Keratinocyte (primary cell): Measurements from ENCODE around the gene UNC119B. TPM values are rescaled to one million over a fixed set of nuclear protein-coding genes. Genes with fewer than 3 reads are reported as not detected.

Source experiments
- DNase-seq: peaks from one replicate; pipeline ENCODE4 v3.0.0-alpha.2; 2011; ENCODE audit warnings: low read depth, missing footprints, low spot score
- FAIRE-seq: peaks from 2 replicates; lab custom pipeline; 2011; peaks lifted over from hg19 to GRCh38; lab: Jason Lieb, UNC
- H2AFZ ChIP-seq: 2 replicates; pipeline ENCODE4 v1.6.0; 2012; ENCODE audit warnings: low read length, control low read depth, inconsistent platforms; ENCODE audit not compliant: control insufficient read depth
- H3K27ac ChIP-seq: 2 replicates; pipeline ENCODE4 v1.5.1; 2011; ENCODE audit warnings: low read length; ENCODE audit not compliant: control insufficient read depth, insufficient read depth
- H3K27me3 ChIP-seq: 3 replicates; pipeline ENCODE4 v1.6.0; 2011; ENCODE audit warnings: low read length; ENCODE audit not compliant: control insufficient read depth, insufficient read depth; ENCODE audit errors: extremely low read depth
- H3K36me3 ChIP-seq, 2 experiments: 2 replicates in 1 of 2; 3 replicates in 1 of 2; pipeline ENCODE4 v1.5.1; 2011; ENCODE audit warnings: low read length in 2 of 2, mild to moderate bottlenecking in 1 of 2; ENCODE audit not compliant: control insufficient read depth in 2 of 2, insufficient read depth in 2 of 2; ENCODE audit errors: extremely low read depth in 1 of 2
- H3K4me1 ChIP-seq: 3 replicates; pipeline ENCODE4 v1.5.1; 2011; ENCODE audit warnings: low read length; ENCODE audit not compliant: control insufficient read depth, insufficient read depth; ENCODE audit errors: extremely low read depth
- H3K4me2 ChIP-seq: 3 replicates; pipeline ENCODE4 v1.6.0; 2011; ENCODE audit warnings: low read depth, low read length; ENCODE audit not compliant: control insufficient read depth, insufficient read depth; ENCODE audit errors: extremely low read depth
- H3K4me3 ChIP-seq, 3 experiments: fragments of 200-600 bp in 1 of 3; sonication (generic) in 1 of 3; 2 replicates in 2 of 3; 3 replicates in 1 of 3; pipeline ENCODE4 v1.5.1; 2011 to 2016; ENCODE audit warnings: low read length in 3 of 3, mild to moderate bottlenecking in 3 of 3, control low read depth in 2 of 3, inconsistent platforms in 1 of 3, low read depth in 1 of 3, mixed read lengths in 1 of 3, mixed run types in 1 of 3, moderate library complexity in 1 of 3; ENCODE audit not compliant: control insufficient read depth in 2 of 3, insufficient read depth in 2 of 3; ENCODE audit errors: extremely low read depth in 1 of 3
- H3K79me2 ChIP-seq: 2 replicates; pipeline ENCODE4 v1.6.0; 2012; ENCODE audit warnings: low read length; ENCODE audit not compliant: control insufficient read depth, insufficient read depth
- H3K9ac ChIP-seq: 3 replicates; pipeline ENCODE4 v1.6.0; 2011; ENCODE audit warnings: low read length; ENCODE audit not compliant: control insufficient read depth, insufficient read depth; ENCODE audit errors: extremely low read depth
- H3K9me1 ChIP-seq: 3 replicates; pipeline ENCODE4 v1.6.0; 2011; ENCODE audit warnings: low read length; ENCODE audit not compliant: control insufficient read depth, insufficient read depth; ENCODE audit errors: extremely low read depth
- H3K9me3 ChIP-seq: 2 replicates; pipeline ENCODE4 v1.5.1; 2012; ENCODE audit warnings: low read depth, low read length; ENCODE audit not compliant: control insufficient read depth
- H4K20me1 ChIP-seq: 3 replicates; pipeline ENCODE4 v1.6.0; 2011; ENCODE audit warnings: low read length; ENCODE audit not compliant: control insufficient read depth, insufficient read depth; ENCODE audit errors: extremely low read depth
- EZH2 ChIP-seq: IDR thresholded peaks from one replicate; pipeline ENCODE4 v1.6.1; 2012; ENCODE audit warnings: inconsistent platforms, mild to moderate bottlenecking, low read length, moderate library complexity
- dilution Hi-C: fragments of 300-500 bp; cut with MboI; formaldehyde crosslinking; loops from one replicate; pipeline ENCODE4 v1.7.0; 2020; ENCODE audit warnings: low sequenced_read_pairs; ENCODE audit not compliant: extremely low pct_ligation_motif_present
- polyA plus RNA-seq, 5 experiments: library from polyadenylated mRNA; depleted of rRNA in 3 of 5; stranded (reverse) in 3 of 5; stranded (forward) in 1 of 5; unstranded in 1 of 5; fragments of >200 nt; gene quantifications; 1 replicate in 1 of 5; 2 replicates in 3 of 5; 3 replicates in 1 of 5; pipeline versions ENCODE4 v1.2.1 to v1.2.3, GENCODE V29; 2011 to 2012; ENCODE audit warnings: missing spikeins in 2 of 5, low read depth in 1 of 5, low replicate concordance in 1 of 5
- TF ChIP-seq, protein P1 (sequence below), 3 experiments: IDR thresholded peaks in 1 of 3; conservative IDR thresholded peaks in 1 of 3; optimal IDR thresholded peaks in 1 of 3; 2 replicates in 2 of 3; 3 replicates in 1 of 3; pipeline versions ENCODE3 to v1.5.1; 2011; ENCODE audit warnings: low read length in 3 of 3, mild to moderate bottlenecking in 3 of 3, moderate library complexity in 2 of 3, control low read depth in 1 of 3, inconsistent platforms in 1 of 3; ENCODE audit not compliant: insufficient read depth in 2 of 3; ENCODE audit errors: extremely low read depth in 1 of 3

Gene UNC119B
- polyA plus RNA-seq, 1 donor (not counting 4 experiments of a cell fraction or from before 2014, with no cell fraction given): 22.0 TPM

DNA sequence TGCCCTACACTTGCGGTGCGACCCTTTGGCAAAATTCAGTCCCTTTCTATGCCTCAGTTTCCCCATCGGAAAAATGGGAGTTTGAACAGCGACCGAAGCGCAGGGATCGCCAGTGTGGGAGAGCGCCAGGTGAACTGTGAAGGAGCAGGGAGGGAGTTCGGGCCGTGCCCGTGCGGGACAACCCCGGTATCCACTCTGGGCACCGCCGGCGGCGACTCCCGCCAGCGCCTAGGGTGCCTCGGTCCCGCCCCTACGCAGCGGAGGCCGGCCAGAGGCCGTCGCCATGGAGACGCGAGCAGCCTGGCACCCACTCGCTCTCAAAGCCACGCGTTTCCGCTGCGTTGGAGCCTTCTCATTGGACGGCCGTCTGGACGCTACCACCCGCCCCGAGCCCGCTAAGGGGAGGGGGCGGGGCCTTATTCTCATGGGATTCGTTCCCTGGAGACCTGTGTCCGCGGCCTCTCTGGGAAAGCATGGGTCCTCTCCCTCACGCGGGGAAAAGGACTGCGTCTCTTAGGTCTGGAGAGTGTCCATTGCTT is 24.0 kb upstream of the UNC119B start:
- dilution Hi-C loops: no loop called here
- Histone ChIP-seq H4K20me1 (peaks cover 11% of the 10 kb centered on the region), H3K27ac (peak overlapping the region; percentile 95), H3K27me3 (no peaks in the 10 kb centered on the region), H3K79me2 (peaks cover 42% of the 10 kb centered on the region), H3K9me3 (no peaks in the 10 kb centered on the region), H3K36me3 (no peaks in the 10 kb centered on the region), H3K9ac (peak overlapping the region; percentile 91), H3K4me1 (peaks cover 22% of the 10 kb centered on the region), H3K9me1 (no peaks in the 10 kb centered on the region), H2AFZ (peak overlapping the region; percentile 97), H3K4me3 (peak overlapping the region; percentile 82 to 95 (median 83)), H3K4me2 (peak overlapping the region; percentile 93)
- DNase-seq (peak; percentile 85), FAIRE-seq (peak; percentile 74)
- TF ChIP-seq EZH2: no peak
- TF ChIP-seq, protein P1, sequence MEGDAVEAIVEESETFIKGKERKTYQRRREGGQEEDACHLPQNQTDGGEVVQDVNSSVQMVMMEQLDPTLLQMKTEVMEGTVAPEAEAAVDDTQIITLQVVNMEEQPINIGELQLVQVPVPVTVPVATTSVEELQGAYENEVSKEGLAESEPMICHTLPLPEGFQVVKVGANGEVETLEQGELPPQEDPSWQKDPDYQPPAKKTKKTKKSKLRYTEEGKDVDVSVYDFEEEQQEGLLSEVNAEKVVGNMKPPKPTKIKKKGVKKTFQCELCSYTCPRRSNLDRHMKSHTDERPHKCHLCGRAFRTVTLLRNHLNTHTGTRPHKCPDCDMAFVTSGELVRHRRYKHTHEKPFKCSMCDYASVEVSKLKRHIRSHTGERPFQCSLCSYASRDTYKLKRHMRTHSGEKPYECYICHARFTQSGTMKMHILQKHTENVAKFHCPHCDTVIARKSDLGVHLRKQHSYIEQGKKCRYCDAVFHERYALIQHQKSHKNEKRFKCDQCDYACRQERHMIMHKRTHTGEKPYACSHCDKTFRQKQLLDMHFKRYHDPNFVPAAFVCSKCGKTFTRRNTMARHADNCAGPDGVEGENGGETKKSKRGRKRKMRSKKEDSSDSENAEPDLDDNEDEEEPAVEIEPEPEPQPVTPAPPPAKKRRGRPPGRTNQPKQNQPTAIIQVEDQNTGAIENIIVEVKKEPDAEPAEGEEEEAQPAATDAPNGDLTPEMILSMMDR (optimal IDR thresholded peaks at IDR 0.05 in 1 of 3, IDR thresholded peaks at IDR 0.05 in 1 of 3, conservative IDR thresholded peaks at IDR 0.05 in 1 of 3; ENCODE audit: extremely low read depth in 1 of 3, insufficient read depth in 2 of 3, low read length in 3 of 3): no peak

DNA sequence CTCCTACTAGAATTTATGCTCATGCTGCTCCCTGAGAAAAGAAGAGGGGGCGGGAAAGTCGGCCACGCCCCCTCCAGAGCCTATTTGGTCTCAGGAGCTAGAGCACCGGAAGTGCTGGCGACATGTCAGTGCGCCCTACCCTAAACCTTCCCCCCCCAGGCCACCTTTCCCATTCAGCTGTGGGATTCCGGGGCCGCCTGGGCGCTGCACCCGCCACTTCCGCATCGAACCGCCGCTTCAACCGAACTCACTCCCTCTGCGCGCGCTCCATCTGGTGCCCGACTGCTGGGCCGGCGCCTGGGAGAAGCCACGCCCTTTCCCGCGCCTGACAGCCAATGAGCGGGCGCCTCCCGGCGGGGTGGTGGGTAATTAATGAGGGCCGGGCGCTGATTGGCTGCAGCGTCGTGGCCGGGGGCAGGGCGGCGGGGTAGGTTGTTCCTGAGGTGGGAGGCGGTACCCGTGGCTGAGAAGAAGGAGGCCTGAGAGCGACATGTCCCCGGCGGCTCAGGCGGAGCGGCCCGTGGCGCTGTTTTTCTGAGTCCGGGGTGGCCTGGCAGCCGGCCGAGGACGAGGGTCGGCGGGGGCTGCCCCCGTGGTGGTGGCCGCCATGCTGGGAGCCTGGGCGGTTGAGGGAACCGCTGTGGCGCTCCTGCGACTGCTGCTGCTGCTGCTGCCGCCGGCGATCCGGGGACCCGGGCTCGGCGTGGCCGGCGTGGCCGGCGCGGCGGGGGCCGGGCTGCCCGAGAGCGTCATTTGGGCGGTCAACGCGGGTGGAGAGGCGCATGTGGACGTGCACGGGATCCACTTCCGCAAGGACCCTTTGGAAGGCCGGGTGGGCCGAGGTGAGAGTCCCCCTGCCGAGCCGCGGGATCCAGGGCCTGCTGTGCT is 23.3 kb upstream of the UNC119B start, which contains the start of gene MLEC:
TSS of gene MLEC (plus strand) at position 460 of the 888 bp plus-strand sequence. CDS start at position 608, 148 bp downstream.
- DNase-seq (peak; percentile 74), FAIRE-seq (no peak)
- Histone ChIP-seq H3K4me1 (peaks cover 22% of the 10 kb centered on the region), H3K4me2 (peak within 1 kb of the TSS; percentile 95), H3K36me3 (no peaks in the 10 kb centered on the region), H4K20me1 (peaks cover 11% of the 10 kb centered on the region), H3K27ac (peak within 1 kb of the TSS; percentile 95), H3K9me1 (no peaks in the 10 kb centered on the region), H3K79me2 (peaks cover 48% of the 10 kb centered on the region), H3K27me3 (no peaks in the 10 kb centered on the region), H3K4me3 (peak within 1 kb of the TSS; percentile 83 to 95 (median 83)), H2AFZ (peak within 1 kb of the TSS; percentile 97), H3K9me3 (no peaks in the 10 kb centered on the region), H3K9ac (peak within 1 kb of the TSS; percentile 91)
- TF ChIP-seq, protein P1 (optimal IDR thresholded peaks at IDR 0.05 in 1 of 3, IDR thresholded peaks at IDR 0.05 in 1 of 3, conservative IDR thresholded peaks at IDR 0.05 in 1 of 3; ENCODE audit: extremely low read depth in 1 of 3, insufficient read depth in 2 of 3, low read length in 3 of 3): peak in 2 of 3 experiments; percentile 37 to 44
- TF ChIP-seq EZH2: no peak
- dilution Hi-C loops: no loop called here
